Psoas muscle (tissue), 8 donors: ENCODE results near the gene POTEH. TPM values are rescaled to one million over a fixed set of nuclear protein-coding genes. Genes with fewer than 3 reads are reported as not detected.
"Not testable (repeated sequence)": the region's sequence is repeated elsewhere in the genome, so short reads cannot be mapped to it uniquely, and the experiment has no call there.

Experiments used
- ATAC-seq, 4 donors: fragments of 200-7000 bp; cut with Tn5 transposase; one replicate each; pipeline ENCODE4 v1.9.1; 2020; ENCODE audit warnings: moderate library complexity in 3 of 4, mild to moderate bottlenecking in 2 of 4
- DNase-seq, 2 donors: peaks; one replicate each; pipeline ENCODE4 v3.0.0-alpha.2; 2020
- H3K27ac ChIP-seq: fragments of 200-600 bp; one replicate; pipeline ENCODE4 v1.8.0; 2022
- H3K27me3 ChIP-seq, 3 donors: fragments of 200-600 bp in 1 of 3; one replicate each; pipeline versions ENCODE4 v1.6.1 to v1.8.0; 2013 to 2022; ENCODE audit warnings: low read length in 2 of 3, mild to moderate bottlenecking in 2 of 3, moderate library complexity in 1 of 3; ENCODE audit not compliant: insufficient read depth in 3 of 3
- H3K36me3 ChIP-seq, 2 donors: fragments of 200-600 bp in 1 of 2; one replicate each; pipeline versions ENCODE4 v1.6.1 to v1.8.0; 2013 to 2022; ENCODE audit warnings: low read depth in 1 of 2, mild to moderate bottlenecking in 1 of 2, moderate library complexity in 1 of 2; ENCODE audit not compliant: insufficient read depth in 1 of 2
- H3K4me1 ChIP-seq: fragments of 200-600 bp; one replicate; pipeline ENCODE4 v1.8.0; 2022
- H3K4me3 ChIP-seq: fragments of 200-600 bp; one replicate; pipeline ENCODE4 v1.8.0; 2022; ENCODE audit warnings: mild to moderate bottlenecking
- H3K9me3 ChIP-seq: fragments of 200-600 bp; one replicate; pipeline ENCODE4 v1.8.0; 2022
- WGBS, 3 donors: extraction: QIAGEN DNeasy Blood & Tissue Kit; methylation state at CpG; one replicate each; pipeline versions ENCODE4 v1.1.6 to v1.1.7; 2013; 5-methylcytosine and 5-hydroxymethylcytosine counted together
- intact Hi-C, 2 donors: fragments of 100-400 bp; cut with DNase I; formaldehyde crosslinking; loops; one replicate each; pipeline versions ENCODE4 v1.11.0 to v1.14.2; 2022
- long read RNA-seq, 2 donors: library from polyadenylated mRNA; unstranded; transcript quantifications; one replicate each; pipeline ENCODE4 v2.0.0, GENCODE V29; 2021
- polyA plus RNA-seq, 3 donors: library from polyadenylated mRNA; stranded (reverse); fragments of 200-250 nt; gene quantifications; one replicate each; pipeline ENCODE4 v1.2.3, GENCODE V29; 2013
- total RNA-seq, 4 donors: library from RNA; stranded (reverse); fragmentation: NEBNext Ultra II Directional in 2 of 4; extraction: Animal tissue kit (Norgen Biotek cat#: 25700) in 2 of 4; gene quantifications; one replicate each; pipeline versions ENCODE4 v1.2.1 to v1.2.4, GENCODE V29; 2021 to 2023
- donor health status: healthy with polysubstance abuse.
- donor health status: DM: no; HTN: no; CAD: no; lungs with moderate emphysema.
- donor health status: Bipolar disorder and iron deficiency.
- donor health status: healthy.
- donor health status: DM: yes; HTN: yes; CAD: no.
- donor health status: DM: no; HTN: no; CAD: no.
- donor health status: DM: no; HTN: no; CAD: no.
- donor health status: DM: yes; HTN: yes; CAD: no.

The POTEH gene
- total RNA-seq (not detected), polyA plus RNA-seq (not detected)
- long read RNA-seq, donor 1: 0 reads
- long read RNA-seq, donor 2: 0 reads

DNA sequence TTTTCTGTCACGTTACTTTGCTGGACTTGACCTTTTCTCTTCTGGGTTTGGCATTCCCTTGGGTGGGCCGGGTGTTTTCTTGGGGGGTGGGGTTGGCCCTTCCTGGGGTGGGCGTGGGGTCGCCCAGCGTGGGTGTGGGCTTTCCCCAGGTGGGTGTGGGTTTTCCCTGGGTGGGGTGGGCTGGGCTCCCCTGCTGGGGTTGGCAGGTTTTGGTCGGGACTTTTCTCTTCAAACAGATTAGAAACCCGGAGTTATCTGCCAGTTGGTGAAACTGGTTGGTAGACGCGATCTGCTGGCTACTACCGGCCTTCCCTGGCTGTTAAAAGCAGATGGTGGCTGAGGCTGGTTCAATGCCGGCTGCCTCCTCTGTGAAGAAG is at the start of gene POTEH:
Gene POTEH (plus strand): TSS at position 278 of the 377 bp plus-strand sequence. CDS start 52 bp downstream, at position 330.
- ATAC-seq, H3K36me3 ChIP-seq, DNase-seq, intact Hi-C loops, H3K27ac ChIP-seq, H3K4me3 ChIP-seq, H3K27me3 ChIP-seq, H3K4me1 ChIP-seq, H3K9me3 ChIP-seq: not testable (repeated sequence)
- WGBS, 3 donors: 79 to 97% (median 87%) methylated on average over 6 to 7 of the region's 11 CpGs

DNA sequence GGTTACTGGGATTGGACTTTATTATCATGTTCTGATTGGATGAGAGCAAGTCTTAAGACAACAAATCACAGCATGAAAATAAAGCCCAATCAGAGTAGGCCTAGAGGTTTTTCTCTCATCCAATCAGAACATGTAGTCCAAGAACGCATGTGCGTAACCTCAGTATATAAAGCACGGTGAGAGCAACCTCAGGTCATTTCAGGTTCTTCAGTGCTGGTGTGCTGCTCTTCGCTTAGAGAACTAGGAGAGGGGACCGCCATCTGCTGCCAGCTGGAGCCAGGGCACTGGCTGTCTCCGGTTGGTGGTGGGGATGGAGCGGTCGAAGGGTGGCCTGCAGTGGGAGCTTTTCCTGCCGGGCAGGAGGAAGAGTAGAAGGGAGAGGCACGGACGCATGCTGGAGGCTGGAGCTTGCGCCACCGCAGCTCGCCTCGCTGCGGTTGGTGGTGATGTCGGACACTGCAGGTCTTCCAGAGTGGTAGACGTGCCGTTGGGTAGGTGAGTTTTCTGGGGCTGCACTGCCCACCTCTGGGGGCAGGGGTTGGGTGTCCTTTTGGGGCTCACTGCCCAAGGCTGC is 47.5 kb upstream of the POTEH start:
- intact Hi-C loops, H3K27me3 ChIP-seq, H3K4me3 ChIP-seq, H3K27ac ChIP-seq, DNase-seq, H3K9me3 ChIP-seq, H3K36me3 ChIP-seq, H3K4me1 ChIP-seq: not testable (repeated sequence)
- ATAC-seq: peak in 1 of 4 donors; percentile 4
- 95 to 97% methylated on average over 4 to 5 of the region's 19 CpGs; no CpG with 5 or more reads in 1 of the 3 donors for whole genome bisulfite sequencing, 3 donors

DNA sequence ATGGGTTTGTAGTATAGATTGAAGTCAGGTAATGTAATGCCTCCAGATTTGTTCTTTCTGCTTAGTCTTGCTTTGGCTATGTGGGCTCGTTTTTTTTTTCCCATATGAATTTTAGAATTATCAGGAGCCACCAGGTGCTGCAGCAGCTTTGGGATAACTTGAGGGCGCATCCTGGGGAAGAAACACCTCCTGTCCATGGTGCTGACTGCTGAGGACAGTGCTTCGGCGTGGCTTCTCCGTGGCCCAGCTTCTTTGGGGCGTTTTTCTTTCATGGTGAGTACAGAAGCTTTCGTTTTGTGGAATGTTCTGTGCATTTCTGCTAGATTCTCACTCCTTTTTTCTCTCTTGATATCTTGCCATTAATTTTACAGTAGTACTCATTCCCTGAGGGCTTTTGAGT is 37.9 kb upstream of the POTEH start:
- H3K4me3 ChIP-seq, H3K9me3 ChIP-seq, H3K27ac ChIP-seq, ATAC-seq, DNase-seq, H3K27me3 ChIP-seq, H3K36me3 ChIP-seq, H3K4me1 ChIP-seq, intact Hi-C loops: not testable (repeated sequence)
- 34 to 61% (median 44%) methylated on average over 5 to 6 of the region's 7 CpGs for WGBS, 3 donors

GRCh38 chr22:15652738-15653137 is 37.1 kb upstream of the POTEH start:
- H3K4me1 ChIP-seq, H3K36me3 ChIP-seq, DNase-seq, H3K4me3 ChIP-seq, H3K27me3 ChIP-seq, H3K27ac ChIP-seq, H3K9me3 ChIP-seq, intact Hi-C loops, ATAC-seq: not testable (repeated sequence)
- WGBS, 3 donors: no CpG with 5 or more reads among the region's 6 CpGs

DNA sequence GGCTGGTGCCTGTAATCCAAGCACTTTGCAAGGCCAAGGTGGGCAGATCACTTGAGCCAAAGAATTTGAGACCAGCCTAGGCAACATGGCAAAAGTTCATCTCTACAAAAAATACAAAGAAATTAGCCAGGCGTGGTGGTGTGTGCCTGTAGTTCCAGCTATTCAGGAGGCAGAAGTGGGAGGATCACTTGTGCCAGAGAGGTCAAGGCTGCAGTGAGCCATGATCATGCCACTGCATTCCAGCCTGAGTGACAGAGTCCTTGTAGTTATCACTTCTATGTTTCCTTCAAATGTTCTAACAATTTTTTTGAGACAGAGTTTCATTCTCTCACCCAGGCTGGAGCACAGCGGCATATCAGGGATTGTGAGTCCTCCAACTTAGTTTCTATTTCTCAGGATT is 36.6 kb upstream of the POTEH start:
- intact Hi-C loops, H3K27me3 ChIP-seq, ATAC-seq, H3K36me3 ChIP-seq, DNase-seq, H3K4me1 ChIP-seq, H3K4me3 ChIP-seq, H3K9me3 ChIP-seq, H3K27ac ChIP-seq: not testable (repeated sequence)
- WGBS, 3 donors: 67 to 79% (median 70%) methylated on average over 2 of the region's 2 CpGs

DNA sequence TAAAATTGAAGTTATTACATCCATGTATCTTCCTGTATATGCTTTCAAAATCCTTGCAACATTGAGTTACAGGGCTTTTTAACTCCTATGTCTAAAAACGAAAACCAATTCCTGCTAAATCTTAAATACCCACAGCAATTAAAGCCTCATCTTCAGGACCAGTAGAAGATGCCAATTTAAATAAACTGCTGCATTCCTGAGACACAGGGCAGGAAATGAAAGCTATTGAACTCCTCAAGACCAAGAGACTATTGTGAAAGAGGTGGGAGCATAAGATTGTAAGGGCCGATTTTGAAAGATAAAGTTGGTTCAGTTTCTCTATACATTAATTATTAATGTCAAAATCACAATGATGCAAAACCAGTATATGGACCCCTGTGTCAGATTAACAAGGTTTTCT is 28.7 kb upstream of the POTEH start:
- intact Hi-C loops, ATAC-seq, H3K4me3 ChIP-seq, H3K4me1 ChIP-seq, DNase-seq, H3K9me3 ChIP-seq, H3K27me3 ChIP-seq, H3K27ac ChIP-seq, H3K36me3 ChIP-seq: not testable (repeated sequence)
- WGBS, 3 donors: no CpG with 5 or more reads among the region's 2 CpGs

GRCh38 chr22:15664682-15665081 is 25.1 kb upstream of the POTEH start:
- H3K4me1 ChIP-seq, H3K4me3 ChIP-seq, H3K27ac ChIP-seq, H3K27me3 ChIP-seq, H3K9me3 ChIP-seq, intact Hi-C loops, DNase-seq, H3K36me3 ChIP-seq, ATAC-seq: not testable (repeated sequence)
- 89 to 100% (median 100%) methylated on average over 1 of the region's 3 CpGs for WGBS, 3 donors

GRCh38 chr22:15665478-15665877 is 24.3 kb upstream of the POTEH start:
- H3K27ac ChIP-seq, DNase-seq, H3K27me3 ChIP-seq, intact Hi-C loops, H3K36me3 ChIP-seq, H3K9me3 ChIP-seq, H3K4me1 ChIP-seq, H3K4me3 ChIP-seq, ATAC-seq: not testable (repeated sequence)
- WGBS, 3 donors: 49 to 55% (median 53%) methylated on average over 5 of the region's 5 CpGs

GRCh38 chr22:15669430-15669829 is 20.4 kb upstream of the POTEH start:
- peak in 1 of 2 donors; percentile 0 for DNase-seq
- ATAC-seq, H3K27ac ChIP-seq, H3K4me3 ChIP-seq, H3K36me3 ChIP-seq, H3K4me1 ChIP-seq, H3K27me3 ChIP-seq, H3K9me3 ChIP-seq, intact Hi-C loops: not testable (repeated sequence)
- WGBS, 3 donors: 83 to 85% (median 83%) methylated on average over 5 to 8 of the region's 12 CpGs

DNA sequence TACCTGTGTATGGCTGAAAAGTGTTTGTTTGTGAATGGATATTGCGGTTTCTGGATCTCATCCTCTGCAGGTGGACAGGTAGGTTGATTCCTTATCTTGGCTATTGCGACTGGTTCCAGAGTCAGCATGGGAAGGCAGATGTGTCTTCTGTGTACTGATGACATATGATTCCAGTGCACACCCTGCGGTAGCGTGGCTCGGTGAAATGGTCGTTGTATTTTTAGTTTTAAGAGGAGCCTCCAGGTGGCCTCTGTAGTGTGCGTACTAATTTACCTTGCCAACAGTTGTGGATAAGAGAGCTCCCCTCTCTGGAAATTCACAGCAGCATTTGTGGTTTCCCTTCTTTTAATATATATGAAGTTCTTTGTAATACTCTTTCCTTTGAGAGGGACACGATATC is 10.1 kb upstream of the POTEH start:
- intact Hi-C loops: not testable (repeated sequence)

DNA sequence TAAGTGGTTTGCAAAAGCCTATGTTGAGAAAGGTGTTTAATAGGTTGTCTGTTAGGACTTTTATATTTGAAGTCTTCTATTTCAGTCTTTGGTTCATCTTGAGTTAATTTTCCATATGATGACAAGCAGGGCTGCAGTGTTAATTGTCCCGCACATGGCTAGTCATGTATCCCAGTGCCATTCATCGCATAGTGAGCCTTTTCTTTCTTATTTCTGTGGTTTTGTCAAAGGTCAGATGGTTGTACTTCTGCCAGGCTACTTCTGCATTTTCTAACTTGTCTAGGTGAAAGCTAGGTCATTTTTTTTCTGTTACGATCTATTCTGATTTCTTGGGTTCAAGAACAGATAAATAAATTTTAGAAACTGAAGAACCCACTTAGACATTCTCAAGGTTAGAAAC is 5.7 kb upstream of the POTEH start:
- intact Hi-C loops, ATAC-seq, H3K27ac ChIP-seq, H3K9me3 ChIP-seq, H3K27me3 ChIP-seq, H3K4me1 ChIP-seq, H3K36me3 ChIP-seq, H3K4me3 ChIP-seq, DNase-seq: not testable (repeated sequence)
- 83 to 86% (median 85%) methylated on average over 2 of the region's 3 CpGs for WGBS, 3 donors

More for the DNA sequence above, 10.1 kb upstream of the POTEH start:
- DNase-seq, H3K27ac ChIP-seq, H3K27me3 ChIP-seq, H3K4me1 ChIP-seq, ATAC-seq, H3K36me3 ChIP-seq, H3K9me3 ChIP-seq, H3K4me3 ChIP-seq: not testable (repeated sequence)
- WGBS, 3 donors: 88 to 95% (median 89%) methylated on average over 5 to 6 of the region's 8 CpGs

DNA sequence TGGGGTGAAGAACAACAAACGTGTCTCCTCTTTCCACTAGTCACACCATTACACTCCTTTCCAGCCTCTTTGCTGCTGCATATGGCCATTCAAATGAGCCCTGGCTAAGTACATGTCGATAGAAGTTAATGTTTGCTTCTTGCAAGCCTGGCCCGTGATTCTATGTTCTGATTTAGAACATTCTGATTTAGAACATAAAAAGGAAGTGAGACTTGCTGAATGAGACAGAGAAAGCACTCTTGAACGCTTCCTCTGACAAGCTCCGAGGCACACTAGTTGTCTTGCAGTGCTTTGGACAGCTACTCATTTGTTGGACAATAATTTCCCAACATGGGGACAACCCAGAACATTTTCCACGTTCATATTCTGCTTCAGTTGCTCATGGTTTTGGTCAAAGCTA is 5.1 kb upstream of the POTEH start:
- H3K36me3 ChIP-seq, ATAC-seq, H3K27ac ChIP-seq, DNase-seq, H3K4me1 ChIP-seq, intact Hi-C loops, H3K27me3 ChIP-seq, H3K9me3 ChIP-seq, H3K4me3 ChIP-seq: not testable (repeated sequence)
- WGBS, 3 donors: no CpG with 5 or more reads among the region's 6 CpGs
